ENCODE data around the gene NDOR1.

The NDOR1 gene

DNA sequence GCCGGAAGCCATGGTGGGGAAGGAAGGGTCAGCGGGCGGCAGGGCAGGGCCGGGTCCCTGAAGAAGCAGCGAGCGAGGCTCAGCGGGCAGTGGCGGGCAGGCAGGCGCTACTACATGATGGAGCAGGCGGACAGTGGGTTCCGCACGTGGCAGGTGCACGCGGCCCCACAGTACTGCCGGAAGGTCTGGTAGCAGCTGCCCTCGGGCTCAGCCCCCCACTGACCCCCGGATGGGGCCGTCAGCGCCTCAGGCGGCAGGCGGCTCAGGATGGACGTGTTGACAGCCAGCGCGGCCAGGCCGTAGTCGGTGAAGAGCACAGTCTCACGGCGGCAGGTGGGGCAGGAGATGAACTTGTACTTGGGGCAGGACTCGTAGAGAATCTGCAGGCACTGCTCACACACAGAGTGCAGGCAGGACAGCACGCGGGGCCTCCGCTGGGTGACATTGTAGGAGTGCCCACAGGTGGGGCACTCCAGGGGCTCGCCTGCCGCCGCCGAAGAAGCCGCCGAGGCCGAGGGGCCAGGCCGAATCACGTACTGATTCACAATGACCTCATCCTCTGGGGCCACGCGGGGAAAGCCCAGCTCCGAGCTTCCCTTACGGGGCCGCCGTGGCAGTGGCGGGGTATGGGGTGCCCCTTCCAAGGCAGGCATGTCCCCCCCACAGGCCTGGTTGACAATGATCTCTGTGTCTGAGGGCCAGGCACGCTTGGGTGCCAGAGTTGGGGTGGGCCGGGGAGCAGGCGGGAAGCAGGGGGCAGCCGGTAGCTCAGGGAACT lies 15.0 kb downstream of the NDOR1 start:
- DNase-seq (ENCODE audit: low spot score) = no peak

DNA sequence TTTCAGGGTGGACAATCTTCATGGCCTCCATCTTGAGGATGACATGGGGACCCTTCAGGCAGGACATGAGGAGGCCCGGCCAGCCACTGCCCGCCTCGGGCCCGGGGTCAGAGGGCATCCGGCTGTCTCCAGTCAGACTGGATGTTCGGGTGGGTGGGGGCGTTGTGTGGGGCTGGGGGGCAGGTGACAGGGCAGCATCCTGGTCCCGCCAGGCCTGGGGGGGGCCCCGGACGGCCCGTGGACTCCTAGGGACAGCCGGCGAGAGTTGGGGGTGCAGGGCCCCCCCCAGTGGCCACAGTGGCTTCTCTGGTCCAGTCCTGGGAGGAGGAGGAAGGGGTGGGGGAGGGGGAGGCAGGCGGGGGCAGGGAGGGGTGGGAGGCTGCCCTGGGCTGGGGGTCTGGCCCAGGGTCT lies 15.6 kb downstream of the NDOR1 start:
- no peak for DNase-seq (ENCODE audit: low spot score)

DNA sequence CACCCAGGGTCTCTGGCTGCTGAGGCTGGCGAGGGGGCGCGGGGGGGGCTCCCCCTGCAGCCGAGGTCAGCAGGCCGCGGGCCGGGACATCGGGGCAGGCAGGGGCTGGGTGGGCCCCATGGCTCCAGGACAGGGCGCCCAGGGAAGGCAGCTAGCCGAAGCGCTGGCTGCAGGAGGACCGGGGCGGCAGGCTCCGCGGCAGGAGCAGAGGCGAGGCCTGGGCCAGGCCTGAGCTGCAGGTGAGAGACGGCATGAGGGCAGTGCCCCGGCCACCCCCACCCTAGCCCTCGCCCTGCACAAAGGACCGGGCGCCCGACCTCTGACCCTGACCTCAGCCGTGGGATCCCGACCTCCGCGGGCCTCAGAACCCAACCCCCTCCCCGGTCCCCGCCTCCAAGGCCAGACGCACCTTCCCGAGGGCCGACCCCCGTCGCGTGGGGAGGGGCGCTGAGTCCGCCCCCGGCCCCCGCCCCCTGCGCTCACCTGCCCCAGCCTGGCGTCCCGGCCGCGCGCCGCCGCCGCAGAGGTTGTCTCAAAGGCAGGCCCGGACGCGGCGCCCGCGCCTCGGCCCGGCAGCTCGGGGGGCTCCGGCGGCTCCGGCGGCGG lies 16.1 kb downstream of the NDOR1 start:
- DNase-seq (ENCODE audit: low spot score) = no peak

GRCh38 chr9:137222190-137223077 lies 16.9 kb downstream of the NDOR1 start, which contains the start of gene RNF208:
TSS of gene RNF208 (minus strand) at chr9:137222240. CDS start at chr9:137221212, 1,028 bp downstream.
- no peak for DNase-seq (ENCODE audit: low spot score)

- peak; percentile 99 for DNase-seq (ENCODE audit: low spot score)
These were observed 17.8 kb downstream of the NDOR1 start for GRCh38 chr9:137223078-137223970.

DNA sequence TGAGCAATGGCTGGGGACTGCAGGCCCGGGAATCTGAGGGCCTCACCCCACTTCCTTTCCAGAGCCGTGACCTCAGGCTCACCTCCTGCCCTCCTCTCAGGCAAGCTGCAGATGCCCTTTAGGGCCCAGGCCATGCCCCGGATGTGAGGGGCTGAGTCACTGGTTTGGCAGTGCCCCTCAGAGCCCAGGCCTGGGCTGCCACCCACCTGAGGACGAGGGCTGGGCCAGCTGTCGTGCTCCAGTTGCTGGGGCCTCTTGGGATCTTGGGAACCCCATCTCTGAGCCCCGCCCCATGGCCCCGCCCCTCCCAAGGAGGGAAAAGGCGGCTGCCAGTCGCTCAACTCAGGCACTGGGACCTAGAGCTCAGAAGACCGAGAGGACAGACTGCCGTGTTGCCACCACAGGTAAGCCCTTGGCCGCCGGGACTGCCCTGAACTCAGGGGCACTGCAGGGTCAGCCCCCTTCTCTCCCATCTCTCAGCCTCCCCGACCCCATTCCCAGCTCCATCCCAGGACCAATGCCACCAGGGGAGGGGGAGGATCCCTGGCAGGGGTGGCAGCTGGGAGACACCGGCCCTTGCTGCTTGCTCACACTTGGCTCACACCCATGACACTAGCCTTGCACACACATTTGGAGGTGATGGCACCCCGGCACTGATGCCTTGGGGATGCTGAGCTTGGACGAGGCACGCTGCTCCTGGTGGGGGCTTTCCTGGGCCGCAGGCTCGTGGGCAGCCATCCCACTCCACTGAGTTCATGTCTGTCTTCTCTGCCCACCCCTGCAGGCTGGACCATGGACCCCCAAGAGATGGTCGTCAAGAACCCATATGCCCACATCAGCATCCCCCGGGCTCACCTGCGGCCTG lies 19.6 kb downstream of the NDOR1 start, which contains the start of gene CYSRT1:
Gene CYSRT1 (plus strand): TSS at position 345 of the 865 bp plus-strand sequence. CDS start 448 bp downstream, at position 793.
- DNase-seq (ENCODE audit: low spot score) = no peak

DNA sequence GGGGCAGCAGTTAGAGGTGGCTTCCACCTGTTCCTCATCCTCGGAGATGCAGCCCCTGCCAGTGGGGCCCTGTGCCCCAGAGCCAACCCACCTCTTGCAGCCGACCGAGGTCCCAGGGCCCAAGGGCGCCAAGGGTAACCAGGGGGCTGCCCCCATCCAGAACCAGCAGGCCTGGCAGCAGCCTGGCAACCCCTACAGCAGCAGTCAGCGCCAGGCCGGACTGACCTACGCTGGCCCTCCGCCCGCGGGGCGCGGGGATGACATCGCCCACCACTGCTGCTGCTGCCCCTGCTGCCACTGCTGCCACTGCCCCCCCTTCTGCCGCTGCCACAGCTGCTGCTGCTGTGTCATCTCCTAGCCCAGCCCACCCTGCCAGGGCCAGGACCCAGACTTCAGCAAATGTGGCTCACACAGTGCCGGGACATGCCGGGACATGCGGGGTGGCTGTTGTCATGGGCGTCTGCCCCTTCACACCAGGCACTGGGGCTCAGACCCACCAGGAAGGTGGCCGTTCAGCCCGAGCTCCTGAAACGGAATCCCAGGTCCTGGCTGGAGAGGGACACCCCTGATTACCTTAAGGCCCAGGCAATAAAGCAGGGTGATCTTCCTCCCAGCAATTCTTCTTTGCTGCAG lies 20.3 kb downstream of the NDOR1 start:
- no peak for DNase-seq (ENCODE audit: low spot score)

- DNase-seq (ENCODE audit: low spot score) = no peak
These were observed 21.0 kb downstream of the NDOR1 start for GRCh38 chr9:137226338-137227053.

DNA sequence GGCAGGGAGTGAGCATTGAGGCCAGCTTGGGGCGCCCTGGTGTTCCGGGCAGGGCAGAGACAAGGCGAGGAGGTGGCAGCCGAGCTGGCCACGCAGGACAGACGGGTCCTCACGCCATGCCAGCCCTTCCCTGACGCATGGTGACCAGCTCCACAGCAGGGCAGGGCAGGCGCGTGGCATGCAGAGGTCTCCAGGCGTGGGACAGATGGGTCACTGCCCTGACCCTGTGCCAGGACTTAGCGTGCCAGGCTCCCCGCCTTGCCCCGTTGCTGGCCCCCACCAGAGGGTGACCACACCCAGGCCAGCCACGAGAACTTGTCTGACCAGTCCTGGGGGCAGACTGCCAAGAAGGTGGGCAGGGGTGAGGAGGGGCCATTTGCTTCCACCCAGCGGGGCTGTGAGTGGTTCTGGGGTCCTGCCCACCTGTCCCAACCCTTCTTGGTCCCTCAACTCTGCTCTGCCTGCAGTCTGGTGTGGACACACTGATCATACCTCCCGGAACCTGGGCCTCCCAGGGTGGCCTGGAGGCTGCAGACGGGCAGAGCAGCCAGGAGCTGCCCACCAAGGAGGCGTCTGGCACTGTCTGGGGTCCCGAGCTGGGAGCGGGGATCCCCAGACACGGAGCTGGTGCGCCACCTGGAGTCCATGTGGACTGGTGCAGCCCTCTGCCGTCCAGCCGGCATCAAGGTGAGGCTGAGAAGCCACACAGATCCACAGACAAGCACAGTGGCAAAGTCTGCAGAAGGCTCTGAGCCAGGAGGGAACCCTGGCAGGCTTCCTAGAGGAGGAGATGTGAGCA lies 21.8 kb downstream of the NDOR1 start, which contains the start of gene RNF224:
Gene RNF224 (plus strand): TSS at position 449 of the 799 bp plus-strand sequence. CDS start 834 bp downstream, outside the sequence.
- peak; percentile 90 for DNase-seq (ENCODE audit: low spot score)

DNA sequence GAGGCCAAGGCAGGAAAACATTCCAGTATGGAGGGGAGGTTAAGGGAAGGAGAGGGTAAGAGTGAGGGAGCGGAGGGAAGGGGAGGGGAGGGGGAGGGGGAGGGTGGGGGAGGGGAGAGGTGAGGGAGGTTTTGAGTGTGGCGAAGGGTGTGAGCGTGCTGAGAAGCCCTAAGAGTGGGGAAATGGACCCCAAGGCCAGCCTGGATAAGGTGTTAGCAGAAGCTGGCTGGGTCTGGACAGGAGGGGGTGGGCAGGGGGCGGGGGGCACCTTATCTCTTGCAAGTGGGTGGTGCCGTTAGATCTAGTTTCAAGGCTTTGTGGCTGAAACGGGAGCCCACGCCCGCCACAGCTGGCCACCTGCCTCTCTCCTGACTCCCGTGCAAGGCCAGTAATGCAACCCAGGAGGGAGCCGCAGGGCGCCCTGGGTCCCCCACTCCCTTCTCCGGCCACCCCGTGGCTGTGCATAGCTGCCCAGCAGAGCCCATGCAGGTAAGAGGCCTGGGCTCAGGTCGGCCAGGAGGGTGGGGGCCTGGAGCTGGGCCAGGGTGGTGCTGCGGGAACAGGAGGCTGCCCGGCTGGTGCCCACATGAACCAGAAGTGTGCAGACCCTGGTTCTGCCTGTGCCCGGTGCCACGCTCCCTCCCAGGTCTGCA lies 22.5 kb downstream of the NDOR1 start:
- DNase-seq (ENCODE audit: low spot score) = no peak

- DNase-seq (ENCODE audit: low spot score) = no peak
These were observed 23.0 kb downstream of the NDOR1 start for GRCh38 chr9:137228506-137228967.

DNA sequence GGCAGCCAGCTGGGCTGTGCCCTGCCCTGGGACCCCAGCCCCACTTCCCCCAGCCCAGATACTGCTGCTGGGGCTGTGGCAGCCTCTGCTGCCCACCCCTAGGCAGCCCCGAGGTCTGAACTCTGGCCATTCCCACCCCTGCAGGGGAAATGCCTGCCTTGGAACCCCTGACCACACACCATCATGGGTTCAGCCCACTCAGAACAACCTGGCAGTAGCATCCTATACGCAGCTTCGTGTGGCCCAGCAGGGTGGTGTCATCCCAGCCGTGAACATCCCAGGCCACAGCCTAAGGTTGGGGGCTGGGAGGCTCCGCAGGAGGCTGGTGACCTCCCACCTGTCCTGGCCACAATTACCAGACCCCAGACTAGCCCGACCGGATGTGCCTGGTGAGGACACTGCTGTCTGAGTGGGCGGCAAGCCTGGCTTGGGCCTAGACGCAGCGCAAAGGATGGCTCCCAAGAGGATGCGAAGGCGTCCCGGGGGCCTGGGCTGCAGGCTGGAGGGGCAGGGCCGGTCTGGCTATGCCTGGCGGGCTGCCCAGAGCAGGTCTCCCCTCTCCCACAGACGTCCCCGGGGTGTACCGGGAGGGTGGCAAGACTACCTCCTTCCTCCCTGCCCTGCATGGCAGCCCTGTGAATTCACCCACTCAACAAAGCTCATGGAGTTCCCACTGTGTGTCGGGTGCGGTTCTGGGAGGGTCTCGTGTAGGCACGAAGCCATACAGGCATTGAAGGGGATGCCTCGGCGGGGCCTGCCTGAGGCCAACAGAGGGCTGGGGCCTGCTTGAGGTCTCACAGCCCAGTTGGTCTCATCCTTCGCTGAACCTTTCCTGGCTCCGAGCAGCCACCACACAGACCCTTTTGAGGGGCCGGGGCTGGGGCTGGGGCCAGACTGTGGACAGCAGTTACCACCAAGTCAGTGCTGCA lies 23.7 kb downstream of the NDOR1 start:
- no peak for DNase-seq (ENCODE audit: low spot score)

DNA sequence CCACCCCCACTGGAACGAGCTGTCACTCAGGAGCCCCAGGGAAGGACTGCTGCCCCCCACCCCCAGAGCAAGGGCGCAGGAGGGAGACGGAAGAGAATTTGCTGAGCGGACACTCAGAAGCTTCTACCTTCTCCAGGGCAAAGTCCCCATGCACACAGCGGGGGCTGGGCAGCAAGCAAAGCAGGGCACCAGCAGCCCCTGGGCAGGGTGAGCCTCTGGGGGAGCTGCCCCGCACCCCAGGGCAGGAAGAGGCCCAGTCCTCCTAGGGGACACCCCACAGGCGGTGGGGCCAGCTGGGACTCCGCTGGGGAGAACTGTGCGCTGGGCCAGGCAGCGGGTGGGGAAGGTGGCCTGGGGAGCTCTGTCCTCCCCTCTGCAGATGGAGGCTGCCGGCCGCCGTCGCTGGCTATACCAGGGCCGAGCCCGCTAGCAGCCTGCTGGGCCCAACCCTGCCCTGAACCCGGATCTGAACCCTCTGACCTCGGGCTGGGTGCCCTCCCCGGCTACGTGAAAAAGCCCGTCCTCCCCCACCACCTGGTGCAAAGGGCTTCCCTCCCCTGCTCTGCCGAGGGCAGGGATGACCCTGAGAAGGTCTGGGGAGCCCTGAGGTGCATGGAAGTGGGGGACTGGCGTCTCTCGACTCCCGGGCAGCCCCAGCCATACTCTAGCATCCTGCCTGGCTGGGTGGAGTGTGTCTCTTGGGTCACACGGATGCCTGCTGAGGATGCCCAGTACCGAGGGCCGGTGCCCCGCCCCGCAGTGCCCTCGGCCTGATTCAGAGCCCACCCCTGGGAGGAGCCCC lies 24.6 kb downstream of the NDOR1 start:
- no peak for DNase-seq (ENCODE audit: low spot score)

DNA sequence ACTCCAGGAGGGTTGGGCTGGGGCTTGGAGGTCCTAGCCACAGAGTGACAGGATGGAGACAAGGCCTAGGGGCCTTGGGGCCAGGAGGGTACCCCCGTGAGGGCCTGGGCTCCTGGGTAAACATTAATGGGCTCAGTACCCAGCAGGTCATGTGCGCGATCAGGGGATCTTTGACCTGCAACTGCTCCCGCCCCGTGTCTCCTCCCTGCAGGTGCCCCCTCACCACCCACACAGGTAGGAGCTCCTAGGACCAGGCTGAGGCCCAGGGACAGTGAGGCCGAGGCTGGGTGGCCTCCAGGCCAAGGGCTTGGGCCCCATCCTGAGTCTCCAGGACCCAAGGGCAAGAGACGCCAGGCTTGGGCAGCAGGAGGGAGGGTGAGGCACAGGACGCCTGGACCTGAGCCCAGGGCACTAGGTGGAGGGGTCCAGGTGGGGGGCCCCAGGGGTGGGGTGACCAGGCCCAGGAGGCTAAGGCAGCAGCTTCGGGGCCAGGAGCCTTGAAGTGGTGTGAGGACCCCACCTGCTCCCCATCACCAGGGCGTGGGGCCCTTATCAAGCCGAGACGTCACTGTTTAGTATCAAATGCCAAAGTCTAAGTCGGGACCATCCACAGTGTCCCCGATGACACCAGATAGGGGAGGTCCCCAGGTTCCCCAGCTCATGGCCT lies 25.3 kb downstream of the NDOR1 start, which contains the start of gene SLC34A3:
Gene SLC34A3 (plus strand): TSS at position 197 of the 667 bp plus-strand sequence. CDS start 802 bp downstream, outside the sequence.
- DNase-seq (ENCODE audit: low spot score) = no peak

Data from NAMALWA (cell line).